Body of pancreas (tissue), 4 donors: ENCODE results near the gene RPLP2. TPM values are rescaled to one million over a fixed set of nuclear protein-coding genes. Genes with fewer than 3 reads are reported as not detected.

Experiments
- ATAC-seq: fragments of 150-250 bp; one replicate; pipeline ENCODE4 v1.9.1; 2016
- DNase-seq, 4 donors: peaks; one replicate each; pipeline ENCODE4 v3.0.0-alpha.2; 2019
- H3K27ac ChIP-seq, 4 donors: fragments of 200-600 bp; sonication (generic); 1 replicate in 3 of 4; 2 replicates in 1 of 4; pipeline versions ENCODE4 v1.5.1 to v1.6.1; 2016 to 2019; ENCODE audit warnings: mild to moderate bottlenecking in 1 of 4, mixed read lengths in 1 of 4, moderate library complexity in 1 of 4
- H3K27me3 ChIP-seq, 2 donors: fragments of 200-600 bp; sonication (generic); one replicate each; pipeline ENCODE4 v1.6.0; 2016; ENCODE audit warnings: mild to moderate bottlenecking in 1 of 2
- H3K36me3 ChIP-seq, 2 donors: fragments of 200-600 bp; sonication (generic); replicated peaks in 1 of 2; 2 replicates each; pipeline ENCODE4 v1.5.1; 2016; ENCODE audit warnings: low read depth in 2 of 2; ENCODE audit not compliant: insufficient read depth in 1 of 2
- H3K4me1 ChIP-seq: fragments of 200-600 bp; sonication (generic); one replicate; pipeline ENCODE4 v1.6.0; 2016
- H3K4me3 ChIP-seq, 2 donors: fragments of 200-600 bp; sonication (generic); 1 replicate in 1 of 2; 2 replicates in 1 of 2; pipeline ENCODE4 v1.5.1; 2016 to 2019
- H3K9me3 ChIP-seq, 3 donors: fragments of 200-600 bp; sonication (generic); 1 replicate in 2 of 3; 2 replicates in 1 of 3; pipeline ENCODE4 v1.5.1; 2016
- CTCF ChIP-seq, 7 experiments: fragments of 450-650 bp in 4 of 7; fragments of 200-600 bp in 3 of 7; sonication (generic) in 3 of 7; IDR thresholded peaks; one replicate each; pipeline ENCODE4 v1.5.1; 2016 to 2019; ENCODE audit warnings: antibody characterized with exemption in 7 of 7
- POLR2A ChIP-seq, 3 donors: fragments of 450-650 bp; IDR thresholded peaks; one replicate each; pipeline ENCODE4 v1.6.1; 2016; ENCODE audit warnings: antibody characterized with exemption in 3 of 3, mild to moderate bottlenecking in 2 of 3
- WGBS, 2 donors: methylation state at CpG; one replicate each; pipeline ENCODE4 v1.1.5; 2017; 5-methylcytosine and 5-hydroxymethylcytosine counted together
- intact Hi-C: fragments of 100-400 bp; cut with DNase I; formaldehyde crosslinking; loops from one replicate; pipeline ENCODE4 v1.15.1; 2023
- total RNA-seq, 2 donors: library from RNA; depleted of rRNA; stranded (reverse); fragments of >200 nt; gene quantifications; one replicate each; pipeline ENCODE4 v1.1.0, GENCODE V29; 2016

Gene RPLP2
- total RNA-seq, 2 donors from 2014 or later, result 395 to 402 TPM

GRCh38 chr11:855796-856195, 46.0 kb downstream of the RPLP2 start:
- Histone ChIP-seq H3K27ac (no peak overlapping the region), H3K4me1 (peaks cover 14% of the 10 kb centered on the region), H3K9me3 (no peaks in the 10 kb centered on the region), H3K4me3 (no peak overlapping the region), H3K36me3 (no peaks in the 10 kb centered on the region), H3K27me3 (no peaks in the 10 kb centered on the region)
- ATAC-seq (no peak), DNase-seq (no peak)
- intact Hi-C loops, result loop anchor here (5.0 kb wide), 1 partner anchor 182 kb away; the partner anchor contains the start of gene MUC6
- no peak for TF ChIP-seq POLR2A (IDR thresholded peaks at IDR 0.05)
- no peak for TF ChIP-seq CTCF (IDR thresholded peaks at IDR 0.05)
- 95% methylated on average over 11 of the region's 12 CpGs; no CpG with 5 or more reads in 1 of the 2 donors for WGBS, 2 donors

- Histone ChIP-seq H3K4me1 (peaks cover 12% of the 10 kb centered on the region), H3K4me3 (no peak overlapping the region), H3K27me3 (no peaks in the 10 kb centered on the region), H3K27ac (no peak overlapping the region), H3K9me3 (no peaks in the 10 kb centered on the region), H3K36me3 (no peaks in the 10 kb centered on the region)
- DNase-seq (no peak), ATAC-seq (no peak)
- WGBS, 2 donors, result 98 to 100% methylated on average over 3 to 7 of the region's 8 CpGs
- TF ChIP-seq CTCF (IDR thresholded peaks at IDR 0.05) (no peak), POLR2A (IDR thresholded peaks at IDR 0.05) (no peak)
- intact Hi-C loops, result loop anchor here (5.0 kb wide), 1 partner anchor 181 kb away; the partner anchor contains the start of gene MUC6
Measured at GRCh38 chr11:856397-856796, 46.6 kb downstream of the RPLP2 start.

- Histone ChIP-seq H3K36me3 (no peaks in the 10 kb centered on the region), H3K4me3 (no peak overlapping the region), H3K4me1 (peaks cover 12% of the 10 kb centered on the region), H3K27me3 (no peaks in the 10 kb centered on the region), H3K9me3 (no peaks in the 10 kb centered on the region), H3K27ac (no peak overlapping the region)
- intact Hi-C loops, result loop anchor here (5.0 kb wide), 1 partner anchor 179 kb away; the partner anchor contains the start of gene MUC6
- 78 to 85% methylated on average over 18 to 25 of the region's 27 CpGs for WGBS, 2 donors
- DNase-seq (no peak), ATAC-seq (no peak)
- TF ChIP-seq POLR2A (IDR thresholded peaks at IDR 0.05), result no peak
- no peak for TF ChIP-seq CTCF (IDR thresholded peaks at IDR 0.05)
Measured at GRCh38 chr11:858053-858761, 48.4 kb downstream of the RPLP2 start.

GRCh38 chr11:858762-859339, 49.1 kb downstream of the RPLP2 start:
- no peaks in the 10 kb centered on the region for H3K36me3 ChIP-seq
- ATAC-seq (no peak), DNase-seq (no peak)
- H3K4me1 ChIP-seq, result peaks cover 12% of the 10 kb centered on the region
- H3K4me3 ChIP-seq, result no peak overlapping the region
- intact Hi-C loops, result loop anchor here (5.0 kb wide), 1 partner anchor 178 kb away; the partner anchor contains the start of gene MUC6
- WGBS, 2 donors, result 83 to 84% methylated on average over 34 to 36 of the region's 37 CpGs
- no peaks in the 10 kb centered on the region for H3K27me3 ChIP-seq
- H3K9me3 ChIP-seq, result no peaks in the 10 kb centered on the region
- TF ChIP-seq CTCF (IDR thresholded peaks at IDR 0.05), result no peak
- no peak for TF ChIP-seq POLR2A (IDR thresholded peaks at IDR 0.05)
- H3K27ac ChIP-seq, result no peak overlapping the region
